ENCODE data around the gene BCDIN3D. TPM values are rescaled to one million over a fixed set of nuclear protein-coding genes. Genes with fewer than 3 reads are reported as not detected.

Gene BCDIN3D
- total and polyA plus RNA-seq, 4 donors, result 1.7 to 4.4 (median 2.1) TPM

DNA sequence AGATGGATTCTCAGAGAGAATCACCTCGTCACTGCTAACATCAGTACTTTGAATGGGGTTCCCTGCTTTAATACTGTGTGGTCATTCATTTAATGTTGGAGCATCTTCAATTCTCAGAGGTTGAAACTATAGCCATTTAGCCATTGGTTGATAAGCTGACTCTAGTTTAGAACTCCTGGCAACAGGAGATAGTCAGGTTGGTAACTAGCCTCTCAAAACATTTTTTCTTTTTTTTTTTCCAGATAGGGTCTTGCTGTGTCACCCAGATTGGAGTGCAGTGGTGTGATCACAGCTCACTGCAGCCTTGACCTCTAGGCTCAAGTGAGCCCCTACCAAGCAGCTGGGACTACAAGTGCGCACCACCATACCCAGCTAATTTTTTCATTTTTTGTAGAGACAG lies 11.2 kb downstream of the BCDIN3D start:
- Histone ChIP-seq H3K9ac (ENCODE audit: low read depth in 1 of 2, low read length in 2 of 2) (no peak overlapping the region), H3K27ac (ENCODE audit: low read depth in 1 of 2, low read length in 2 of 2) (no peak overlapping the region), H3K9me3 (ENCODE audit: control insufficient read depth in 4 of 4, low read length in 3 of 4) (no peaks in the 10 kb centered on the region), H3K27me3 (ENCODE audit: control insufficient read depth in 4 of 4, insufficient read depth in 4 of 4, low read length in 3 of 4) (no peaks in the 10 kb centered on the region), H3K36me3 (ENCODE audit: control insufficient read depth in 4 of 4, insufficient read depth in 3 of 4, low read depth in 1 of 4, low read length in 3 of 4) (no peaks in the 10 kb centered on the region), H3K4me1 (ENCODE audit: control insufficient read depth in 4 of 4, insufficient read depth in 4 of 4, low read length in 3 of 4) (peaks cover 4 to 17% (median 13%) of the 10 kb centered on the region in 4 donors), H3K4me3 (ENCODE audit: low read depth in 1 of 3, low read length in 3 of 3) (no peak overlapping the region)
- no peak for DNase-seq (ENCODE audit: low spot score)
- 95% methylated on average over 2 of the region's 2 CpGs for WGBS
- TF ChIP-seq RXRA (IDR thresholded peaks at IDR 0.05) (no peak), RAD21 (IDR thresholded peaks at IDR 0.05) (no peak), HNF4A (conservative IDR thresholded peaks at IDR 0.05) (no peak), ATF3 (IDR thresholded peaks at IDR 0.05) (no peak), TAF1 (conservative IDR thresholded peaks at IDR 0.05) (no peak), SP1 (IDR thresholded peaks at IDR 0.05) (no peak), NR2F2 (IDR thresholded peaks at IDR 0.05) (no peak), EGR1 (IDR thresholded peaks at IDR 0.05; ENCODE audit: low read depth in 2 of 2) (no peak), FOXA2 (IDR thresholded peaks at IDR 0.05) (no peak), JUND (IDR thresholded peaks at IDR 0.05) (no peak), FOXA1 (IDR thresholded peaks at IDR 0.05) (no peak), REST (IDR thresholded peaks at IDR 0.05) (no peak), GABPA (IDR thresholded peaks at IDR 0.05 in 1 of 2, conservative IDR thresholded peaks at IDR 0.05 in 1 of 2) (no peak), YY1 (IDR thresholded peaks at IDR 0.05) (no peak), HNF4G (IDR thresholded peaks at IDR 0.05) (no peak), CTCF (IDR thresholded peaks at IDR 0.05; ENCODE audit: low read depth, low read length, missing input control) (no peak)
- TF ChIP-seq, protein P1, sequence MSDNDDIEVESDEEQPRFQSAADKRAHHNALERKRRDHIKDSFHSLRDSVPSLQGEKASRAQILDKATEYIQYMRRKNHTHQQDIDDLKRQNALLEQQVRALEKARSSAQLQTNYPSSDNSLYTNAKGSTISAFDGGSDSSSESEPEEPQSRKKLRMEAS (IDR thresholded peaks at IDR 0.05), result no peak
- TF ChIP-seq, protein P2, sequence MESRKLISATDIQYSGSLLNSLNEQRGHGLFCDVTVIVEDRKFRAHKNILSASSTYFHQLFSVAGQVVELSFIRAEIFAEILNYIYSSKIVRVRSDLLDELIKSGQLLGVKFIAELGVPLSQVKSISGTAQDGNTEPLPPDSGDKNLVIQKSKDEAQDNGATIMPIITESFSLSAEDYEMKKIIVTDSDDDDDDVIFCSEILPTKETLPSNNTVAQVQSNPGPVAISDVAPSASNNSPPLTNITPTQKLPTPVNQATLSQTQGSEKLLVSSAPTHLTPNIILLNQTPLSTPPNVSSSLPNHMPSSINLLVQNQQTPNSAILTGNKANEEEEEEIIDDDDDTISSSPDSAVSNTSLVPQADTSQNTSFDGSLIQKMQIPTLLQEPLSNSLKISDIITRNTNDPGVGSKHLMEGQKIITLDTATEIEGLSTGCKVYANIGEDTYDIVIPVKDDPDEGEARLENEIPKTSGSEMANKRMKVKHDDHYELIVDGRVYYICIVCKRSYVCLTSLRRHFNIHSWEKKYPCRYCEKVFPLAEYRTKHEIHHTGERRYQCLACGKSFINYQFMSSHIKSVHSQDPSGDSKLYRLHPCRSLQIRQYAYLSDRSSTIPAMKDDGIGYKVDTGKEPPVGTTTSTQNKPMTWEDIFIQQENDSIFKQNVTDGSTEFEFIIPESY (IDR thresholded peaks at IDR 0.05), result no peak
